Loucy (cell line): ENCODE measurements around the gene C19orf67.

Source experiments
- EZH2phosphoT487 ChIP-seq: fragments of 200-600 bp; IDR thresholded peaks from 2 replicates; pipeline ENCODE4 v1.6.1; 2018; ENCODE audit warnings: antibody characterized with exemption, mild to moderate bottlenecking, moderate library complexity, borderline replicate concordance
- TF ChIP-seq, protein P1 (sequence below): fragments of 200-600 bp; sonication (generic); conservative IDR thresholded peaks from 2 replicates; pipeline ENCODE4 v1.5.1; 2014; ENCODE audit warnings: mild to moderate bottlenecking, antibody characterized with exemption, low read length

DNA sequence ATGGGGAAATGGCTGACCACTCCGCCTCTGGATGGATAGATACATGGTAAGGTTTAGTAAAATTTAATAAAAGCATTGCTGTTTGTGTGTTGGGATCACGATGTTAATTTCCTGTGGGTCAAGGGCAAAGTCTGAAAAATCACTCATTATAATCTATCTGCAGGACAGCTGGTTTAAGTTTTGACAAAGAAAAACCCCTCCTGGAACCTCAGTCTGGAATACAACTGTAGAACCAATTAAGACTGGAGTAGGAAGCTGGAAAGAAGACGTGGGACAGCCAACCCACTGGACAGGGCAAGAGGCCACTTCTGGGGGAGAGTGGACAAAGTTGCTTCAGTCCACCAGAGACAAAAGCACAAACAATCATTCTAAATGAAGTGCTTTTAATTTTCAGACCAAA lies 33.6 kb upstream of the C19orf67 start:
- TF ChIP-seq EZH2phosphoT487, result no peak
- TF ChIP-seq, protein P1, sequence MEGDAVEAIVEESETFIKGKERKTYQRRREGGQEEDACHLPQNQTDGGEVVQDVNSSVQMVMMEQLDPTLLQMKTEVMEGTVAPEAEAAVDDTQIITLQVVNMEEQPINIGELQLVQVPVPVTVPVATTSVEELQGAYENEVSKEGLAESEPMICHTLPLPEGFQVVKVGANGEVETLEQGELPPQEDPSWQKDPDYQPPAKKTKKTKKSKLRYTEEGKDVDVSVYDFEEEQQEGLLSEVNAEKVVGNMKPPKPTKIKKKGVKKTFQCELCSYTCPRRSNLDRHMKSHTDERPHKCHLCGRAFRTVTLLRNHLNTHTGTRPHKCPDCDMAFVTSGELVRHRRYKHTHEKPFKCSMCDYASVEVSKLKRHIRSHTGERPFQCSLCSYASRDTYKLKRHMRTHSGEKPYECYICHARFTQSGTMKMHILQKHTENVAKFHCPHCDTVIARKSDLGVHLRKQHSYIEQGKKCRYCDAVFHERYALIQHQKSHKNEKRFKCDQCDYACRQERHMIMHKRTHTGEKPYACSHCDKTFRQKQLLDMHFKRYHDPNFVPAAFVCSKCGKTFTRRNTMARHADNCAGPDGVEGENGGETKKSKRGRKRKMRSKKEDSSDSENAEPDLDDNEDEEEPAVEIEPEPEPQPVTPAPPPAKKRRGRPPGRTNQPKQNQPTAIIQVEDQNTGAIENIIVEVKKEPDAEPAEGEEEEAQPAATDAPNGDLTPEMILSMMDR, result no peak
